DOHH2 (cell line): Measurements from ENCODE around the gene ZIK1.

Experiments used
- H3F3A ChIP-seq: fragments of 200-600 bp; sonication (generic), shearing (Covaris generic); 2 replicates; pipeline ENCODE4 v1.6.0; 2016; ENCODE audit warnings: antibody characterized with exemption, mild to moderate bottlenecking; ENCODE audit not compliant: control insufficient read depth, insufficient read depth
- H3K27ac ChIP-seq: fragments of 200-600 bp; sonication (generic); 2 replicates; pipeline ENCODE4 v1.5.1; 2014; ENCODE audit warnings: low read depth, mild to moderate bottlenecking, low read length, moderate library complexity
- H3K27me3 ChIP-seq: fragments of 200-600 bp; sonication (generic); 2 replicates; pipeline ENCODE4 v1.6.1; 2014; ENCODE audit warnings: mild to moderate bottlenecking, low read length, mixed read lengths; ENCODE audit not compliant: control insufficient read depth
- H3K36me3 ChIP-seq: fragments of 200-600 bp; sonication (generic); 2 replicates; pipeline ENCODE4 v1.6.1; 2014; ENCODE audit warnings: mild to moderate bottlenecking, low read length, moderate library complexity, mixed read lengths; ENCODE audit not compliant: control insufficient read depth
- H3K4me1 ChIP-seq: fragments of 200-600 bp; sonication (generic); 2 replicates; pipeline ENCODE4 v1.6.1; 2014; ENCODE audit warnings: mild to moderate bottlenecking, low read length, mixed read lengths; ENCODE audit not compliant: control insufficient read depth
- H3K4me2 ChIP-seq: fragments of 200-600 bp; sonication (generic); 2 replicates; pipeline ENCODE4 v1.6.0; 2014; ENCODE audit warnings: mild to moderate bottlenecking, low read length, moderate library complexity
- H3K4me3 ChIP-seq: fragments of 200-600 bp; sonication (generic); 2 replicates; pipeline ENCODE4 v1.5.1; 2014; ENCODE audit warnings: mild to moderate bottlenecking, low read length, mixed read lengths
- H3K79me2 ChIP-seq: fragments of 200-600 bp; sonication (generic); 2 replicates; pipeline ENCODE4 v1.6.1; 2014; ENCODE audit warnings: mild to moderate bottlenecking, low read length, mixed read lengths; ENCODE audit not compliant: control insufficient read depth
- H3K9me2 ChIP-seq: fragments of 200-600 bp; sonication (generic); replicated peaks from 2 replicates; pipeline ENCODE4 v1.6.1; 2014; ENCODE audit warnings: mild to moderate bottlenecking, low read length, mixed read lengths; ENCODE audit not compliant: control insufficient read depth
- H3K9me3 ChIP-seq: fragments of 200-600 bp; sonication (generic); 2 replicates; pipeline ENCODE4 v1.6.1; 2014; ENCODE audit warnings: antibody characterized with exemption, low read length, mixed read lengths; ENCODE audit not compliant: control insufficient read depth, insufficient read depth
- H4K20me1 ChIP-seq: fragments of 200-600 bp; sonication (generic); 2 replicates; pipeline ENCODE4 v1.6.0; 2014; ENCODE audit warnings: low read depth, mild to moderate bottlenecking, antibody characterized with exemption, low read length, moderate library complexity; ENCODE audit not compliant: control insufficient read depth, insufficient read depth
- CTCF ChIP-seq: fragments of 200-600 bp; sonication (generic); IDR thresholded peaks from one replicate; pipeline ENCODE4 v1.5.1; 2014; ENCODE audit warnings: antibody characterized with exemption, mild to moderate bottlenecking, low read depth, low read length; ENCODE audit not compliant: poor library complexity, severe bottlenecking
- EZH2phosphoT487 ChIP-seq: fragments of 200-600 bp; sonication (generic); IDR thresholded peaks from 2 replicates; pipeline ENCODE4 v1.6.1; 2017; ENCODE audit warnings: borderline replicate concordance, mild to moderate bottlenecking, antibody characterized with exemption, low read length, moderate library complexity, mixed read lengths

The ZIK1 gene

GRCh38 chr19:57583104-57583520, 833 bp upstream of the ZIK1 start:
- H4K20me1 ChIP-seq: no peaks in the 10 kb centered on the region
- H3K27me3 ChIP-seq: no peaks in the 10 kb centered on the region
- no peaks in the 10 kb centered on the region for H3F3A ChIP-seq
- H3K4me3 ChIP-seq: no peak overlapping the region
- H3K27ac ChIP-seq: no peak overlapping the region
- TF ChIP-seq EZH2phosphoT487: no peak
- no peak for TF ChIP-seq CTCF
- no peaks in the 10 kb centered on the region; the same call in 1 of the 2 replicates for H3K36me3 ChIP-seq
- peaks cover 9% of the 10 kb centered on the region for H3K4me1 ChIP-seq
- peaks cover 52% of the 10 kb centered on the region for H3K9me3 ChIP-seq
- H3K9me2 ChIP-seq: no peaks in the 10 kb centered on the region
- no peaks in the 10 kb centered on the region for H3K79me2 ChIP-seq
- H3K4me2 ChIP-seq: no peak overlapping the region

GRCh38 chr19:57587529-57587928, 3.6 kb downstream of the ZIK1 start:
- no peaks in the 10 kb centered on the region for H3K9me2 ChIP-seq
- H3K4me1 ChIP-seq: no peaks in the 10 kb centered on the region
- no peaks in the 10 kb centered on the region for H3F3A ChIP-seq
- H3K36me3 ChIP-seq: no peaks in the 10 kb centered on the region
- no peak overlapping the region for H3K4me2 ChIP-seq
- peaks cover 48% of the 10 kb centered on the region; the same call in 1 of the 2 replicates for H3K9me3 ChIP-seq
- no peaks in the 10 kb centered on the region for H3K27me3 ChIP-seq
- no peaks in the 10 kb centered on the region for H4K20me1 ChIP-seq
- TF ChIP-seq CTCF: no peak
- TF ChIP-seq EZH2phosphoT487: no peak
- H3K4me3 ChIP-seq: no peak overlapping the region
- no peaks in the 10 kb centered on the region for H3K79me2 ChIP-seq
- no peak overlapping the region for H3K27ac ChIP-seq

- H3K36me3 ChIP-seq: no peaks in the 10 kb centered on the region
- H3K79me2 ChIP-seq: no peaks in the 10 kb centered on the region
- peaks cover 33% of the 10 kb centered on the region for H3K9me3 ChIP-seq
- no peaks in the 10 kb centered on the region for H3F3A ChIP-seq
- no peak for TF ChIP-seq EZH2phosphoT487
- TF ChIP-seq CTCF: no peak
- H3K27ac ChIP-seq: no peak overlapping the region
- no peaks in the 10 kb centered on the region for H4K20me1 ChIP-seq
- peak overlapping the region; percentile 79 for H3K4me3 ChIP-seq
- H3K27me3 ChIP-seq: no peaks in the 10 kb centered on the region
- H3K4me2 ChIP-seq: peak overlapping the region; percentile 84
- H3K9me2 ChIP-seq: no peaks in the 10 kb centered on the region
- H3K4me1 ChIP-seq: peaks cover 11% of the 10 kb centered on the region
Measured at GRCh38 chr19:57599377-57599760, 15.4 kb downstream of the ZIK1 start.
